HG03097 (cell line): ENCODE data around the gene CREB3L2.
"Not testable (repeated sequence)": the region's sequence is repeated elsewhere in the genome, so short reads cannot be mapped to it uniquely, and the experiment has no call there.

Experiments
- ATAC-seq: cut with Tn5 transposase; IDR thresholded peaks from one replicate; pipeline ENCODE4 v1.9.1; 2021; ENCODE audit not compliant: unreplicated experiment, low FRiP score

CREB3L2 gene

GRCh38 chr7:138015096-138015495 is 13.2 kb upstream of the CREB3L2 start:
- no peak for ATAC-seq

DNA sequence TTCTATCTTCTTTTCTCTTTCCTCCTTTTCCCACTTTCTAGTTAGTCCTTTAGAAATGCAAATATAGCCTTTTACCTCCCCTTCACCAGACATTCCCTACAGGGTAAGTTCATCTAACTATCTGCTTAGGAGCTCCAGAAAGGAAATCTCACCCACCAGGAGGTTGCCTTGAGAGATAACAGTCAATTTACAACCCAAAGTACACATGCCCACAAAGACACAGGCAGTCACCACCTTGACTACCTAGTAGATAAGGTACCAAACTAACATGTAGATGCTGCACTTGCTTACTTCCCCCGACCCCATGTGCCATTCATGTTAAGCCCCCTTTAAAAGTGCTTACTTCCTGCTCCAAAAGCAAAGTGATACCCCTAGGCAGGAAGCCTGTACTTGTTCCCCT is 12.8 kb upstream of the CREB3L2 start:
- ATAC-seq, result no peak

DNA sequence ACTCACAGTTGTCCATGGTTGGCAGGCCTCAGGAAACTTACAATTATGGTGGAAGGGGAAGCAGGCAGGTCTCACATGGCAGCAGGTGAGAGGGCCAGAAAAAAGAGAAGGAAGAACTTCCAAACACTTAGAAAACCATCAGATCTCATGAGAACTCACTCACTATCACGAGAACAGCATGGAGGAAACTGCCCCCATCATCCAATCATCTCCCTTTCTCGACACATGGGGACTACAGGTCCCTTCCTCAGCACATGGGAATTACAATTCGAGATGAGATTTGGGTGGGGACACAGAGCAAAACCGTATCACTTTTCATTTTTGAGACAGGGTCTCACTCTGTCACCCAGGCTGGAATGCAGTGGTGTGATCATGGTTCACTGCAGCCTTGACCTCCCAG is 12.3 kb upstream of the CREB3L2 start:
- ATAC-seq, result not testable (repeated sequence)

- ATAC-seq, result no peak
These were observed 7.4 kb upstream of the CREB3L2 start for GRCh38 chr7:138009350-138009653.

DNA sequence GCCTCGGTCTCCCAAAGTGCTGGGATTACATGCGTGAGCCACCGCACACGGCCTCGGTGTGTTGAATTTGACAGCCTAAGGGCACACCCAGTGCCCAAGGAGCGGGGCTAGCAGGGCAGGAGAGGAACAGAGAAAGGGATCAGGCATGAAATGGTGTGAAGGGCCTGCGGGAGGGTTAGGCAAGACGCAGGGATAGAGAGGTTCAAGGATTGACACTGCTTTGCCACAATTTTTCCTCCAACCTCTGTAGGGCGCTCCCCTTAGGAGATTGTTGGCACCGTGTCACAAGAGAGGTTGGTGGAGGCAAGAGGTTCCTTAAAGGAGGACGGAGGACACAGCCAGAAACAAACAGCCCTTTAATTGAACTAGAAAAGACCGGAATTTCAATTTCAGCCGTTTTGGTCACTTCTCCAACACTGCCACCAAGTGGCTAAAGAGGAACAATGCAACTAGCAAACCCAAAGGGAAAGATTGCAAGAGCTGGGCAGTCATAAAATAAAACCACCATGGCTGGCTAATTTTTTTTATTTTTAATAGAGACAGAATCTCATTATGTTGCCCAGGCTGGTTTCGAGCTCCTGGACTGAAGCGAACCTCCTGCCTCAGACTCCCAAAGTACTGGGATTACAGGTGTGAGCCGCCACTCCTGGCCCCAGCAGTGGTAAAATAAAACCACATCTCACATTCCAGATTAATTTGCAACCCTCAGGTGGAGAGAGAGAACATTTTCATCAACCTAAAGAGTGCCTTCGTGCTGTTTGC is 6.9 kb upstream of the CREB3L2 start:
- ATAC-seq, result no peak

DNA sequence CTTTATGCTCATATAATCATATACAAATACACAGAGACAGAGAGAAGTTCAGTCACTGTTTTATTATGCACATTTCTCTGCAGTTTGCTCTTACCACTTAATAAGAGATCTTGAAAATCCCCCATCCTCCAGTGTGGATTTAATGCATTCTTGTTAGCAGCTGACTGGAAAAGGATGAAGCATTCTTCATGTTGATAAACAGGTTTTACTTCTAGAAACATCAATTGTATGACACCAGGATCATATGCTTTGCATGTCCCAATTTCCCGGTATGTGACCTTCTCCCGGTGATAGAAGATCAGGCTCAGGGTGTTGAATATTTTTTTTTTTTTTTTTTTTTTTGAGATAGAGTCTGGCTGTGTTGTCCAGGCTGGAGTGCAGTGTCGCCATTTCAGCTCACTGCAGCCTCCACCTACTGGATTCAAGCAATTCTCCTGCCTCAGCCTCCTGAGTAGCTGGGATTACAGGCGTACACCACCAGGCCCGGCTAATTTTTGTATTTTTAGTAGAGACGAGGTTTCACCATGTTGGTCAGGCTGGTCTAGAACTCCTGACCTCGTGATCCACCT is 6.2 kb upstream of the CREB3L2 start:
- ATAC-seq, result no peak

DNA sequence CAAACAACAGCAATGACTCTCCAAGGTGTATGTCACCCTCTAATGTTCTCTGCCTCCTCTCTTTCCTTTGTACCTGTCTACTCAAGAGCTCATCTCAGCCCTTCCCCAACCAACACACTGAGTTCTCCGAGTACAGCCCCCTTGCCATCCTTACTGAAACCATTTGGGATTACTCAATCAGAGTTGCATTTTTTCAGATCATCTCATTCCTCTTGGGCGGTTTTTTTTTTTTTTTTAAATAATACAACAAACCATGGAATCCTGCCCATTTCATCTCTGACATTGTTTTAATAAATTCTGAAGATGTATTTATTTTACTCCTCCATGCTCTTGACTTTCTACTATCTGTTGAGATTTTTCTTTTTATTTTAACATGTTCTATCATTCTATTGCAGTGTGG is 4.2 kb upstream of the CREB3L2 start:
- ATAC-seq, result no peak

DNA sequence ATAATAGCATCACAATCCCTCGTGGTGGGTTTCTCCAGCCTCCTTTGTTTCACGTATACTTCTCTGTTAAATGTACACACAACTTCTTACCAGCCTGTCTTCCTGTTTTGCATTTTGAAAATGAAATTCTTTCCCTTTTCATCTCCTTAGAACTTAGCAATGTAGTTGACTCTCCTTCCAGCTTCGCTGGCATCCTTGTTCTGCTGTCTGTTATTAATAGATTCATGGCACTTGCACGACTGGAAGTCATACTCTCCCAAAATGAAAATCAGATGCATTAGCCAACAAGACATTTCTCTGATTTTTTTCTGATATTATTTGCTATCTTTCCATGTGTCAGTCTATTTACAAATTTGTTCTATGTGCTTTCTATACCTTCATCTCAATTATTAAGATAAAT is 3.0 kb upstream of the CREB3L2 start:
- no peak for ATAC-seq

DNA sequence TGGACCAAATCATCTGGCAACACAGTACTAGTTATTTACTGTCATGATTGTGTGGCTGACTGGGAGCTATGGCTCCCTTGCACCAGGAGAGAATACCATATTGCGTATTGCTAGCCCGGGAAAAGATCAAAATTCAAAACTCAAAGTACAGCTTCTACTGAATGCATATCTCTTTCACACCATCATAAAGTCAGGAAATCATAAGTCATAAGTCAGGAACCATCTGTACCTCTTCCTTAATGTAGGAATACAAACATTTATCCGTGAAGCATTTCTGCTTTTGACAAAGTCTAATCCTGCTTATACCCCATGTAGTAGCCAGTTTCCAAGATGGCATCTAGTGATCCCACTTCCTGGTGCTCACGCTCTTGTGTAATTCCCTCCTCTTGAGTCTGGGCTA is 2.2 kb upstream of the CREB3L2 start:
- ATAC-seq, result no peak

DNA sequence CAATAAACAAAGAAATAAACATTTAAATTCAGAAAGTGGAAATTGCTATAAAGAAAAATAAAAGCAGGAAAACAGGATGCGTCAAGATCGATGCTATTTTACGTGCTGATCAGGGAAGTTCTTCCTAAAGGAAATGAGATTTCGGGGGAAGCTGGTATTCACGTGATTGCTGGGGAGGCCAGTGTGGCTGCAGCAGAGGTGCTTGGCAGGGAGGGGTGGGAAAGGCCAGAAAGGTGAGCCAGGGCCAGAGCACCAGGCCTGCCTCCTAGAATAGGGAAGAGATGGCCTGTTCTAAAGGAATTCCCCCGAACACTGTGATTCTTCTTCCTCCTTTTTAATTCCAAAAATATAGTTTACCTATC is 923 bp upstream of the CREB3L2 start:
- ATAC-seq, result no peak

DNA sequence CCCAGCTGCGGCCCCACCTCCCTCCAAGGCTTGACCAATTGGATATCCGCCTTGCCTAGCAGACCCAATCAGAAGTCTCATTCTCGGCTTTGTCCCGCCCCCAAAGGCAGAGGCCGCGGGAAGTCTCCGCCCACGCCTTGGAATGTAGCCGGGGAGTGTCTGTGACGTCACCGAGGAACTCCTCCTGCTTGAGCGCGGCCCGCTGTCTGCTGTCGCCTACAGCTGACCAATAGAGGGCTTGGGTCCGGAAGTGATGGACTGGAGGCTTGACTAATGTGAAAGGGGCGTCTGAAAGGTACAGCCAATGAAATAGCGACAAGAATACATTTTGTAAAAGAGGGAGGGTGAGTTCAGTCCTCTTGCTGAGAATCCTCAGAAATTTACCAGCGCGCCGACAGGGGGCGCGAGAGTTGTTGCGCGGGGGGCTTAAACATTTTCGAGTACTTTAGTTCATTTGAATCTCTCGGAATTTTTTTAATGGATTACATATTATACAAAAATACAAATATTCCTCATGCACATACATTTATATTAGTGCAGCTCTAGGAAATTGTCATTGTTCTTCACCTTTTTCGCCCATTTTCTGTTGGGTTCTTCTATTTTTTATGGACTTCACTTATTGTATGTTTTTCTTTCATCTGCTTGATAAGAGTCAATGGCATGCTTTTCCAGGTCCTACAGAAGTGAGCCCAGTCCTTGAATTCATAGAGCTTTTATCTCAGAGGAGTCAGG is 376 bp upstream of the CREB3L2 start:
- ATAC-seq, result peak; percentile 98

DNA sequence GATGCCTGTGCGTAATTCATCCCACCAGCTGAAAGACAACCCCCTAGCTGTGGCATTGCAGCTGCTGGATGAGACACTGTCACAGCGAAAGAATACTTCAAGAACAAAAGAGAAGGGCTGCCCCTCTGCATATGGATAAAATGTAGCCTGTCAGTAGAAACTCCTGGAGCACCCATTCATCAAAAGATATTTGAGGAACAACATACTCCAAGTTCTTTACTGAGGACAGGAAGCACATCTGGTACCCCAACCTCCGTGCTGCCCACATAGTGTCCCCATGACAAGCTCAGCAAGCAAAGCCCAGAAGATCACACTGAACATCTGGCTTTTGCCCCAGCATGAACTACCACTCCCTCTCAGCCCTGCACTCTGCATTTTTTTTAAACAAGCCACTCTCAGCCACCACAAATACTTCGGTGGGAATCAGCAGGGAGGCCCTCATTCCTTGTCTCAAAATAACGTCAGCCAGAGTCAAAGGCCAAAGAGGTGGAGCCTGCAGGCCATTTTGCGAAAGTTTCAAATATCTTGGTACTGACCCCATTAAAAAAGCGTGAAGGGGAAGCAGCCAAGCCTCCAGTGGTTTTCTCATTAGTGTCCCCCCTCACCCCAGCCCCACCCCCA is 1.7 kb downstream of the CREB3L2 start:
- no peak for ATAC-seq

DNA sequence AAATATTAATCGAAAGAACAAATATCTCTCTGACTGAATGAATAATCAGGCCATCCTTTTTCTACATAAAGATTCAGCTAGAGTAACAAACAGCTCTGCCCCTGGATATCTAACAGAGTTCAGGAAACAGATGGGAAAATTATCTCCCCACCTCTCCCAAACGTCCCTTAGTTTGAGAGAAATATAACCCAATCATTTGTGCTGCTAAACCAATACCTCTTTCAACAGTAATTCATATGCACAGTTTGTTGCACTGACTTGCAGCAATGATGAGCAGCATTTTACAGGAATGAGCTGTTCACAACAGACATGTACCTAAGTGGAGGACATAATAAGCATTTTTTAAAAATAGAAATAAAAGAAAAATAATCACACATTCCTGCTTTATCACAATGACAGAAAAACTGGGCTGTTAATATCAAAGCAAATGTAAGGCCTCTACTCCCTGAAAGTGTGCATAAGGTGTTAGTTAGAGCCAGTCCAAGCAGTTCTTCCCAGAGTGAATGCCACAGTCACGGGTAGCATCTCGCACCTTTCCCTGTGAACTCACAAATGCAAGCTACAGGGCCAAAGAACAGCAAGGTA is 2.3 kb downstream of the CREB3L2 start:
- no peak for ATAC-seq

DNA sequence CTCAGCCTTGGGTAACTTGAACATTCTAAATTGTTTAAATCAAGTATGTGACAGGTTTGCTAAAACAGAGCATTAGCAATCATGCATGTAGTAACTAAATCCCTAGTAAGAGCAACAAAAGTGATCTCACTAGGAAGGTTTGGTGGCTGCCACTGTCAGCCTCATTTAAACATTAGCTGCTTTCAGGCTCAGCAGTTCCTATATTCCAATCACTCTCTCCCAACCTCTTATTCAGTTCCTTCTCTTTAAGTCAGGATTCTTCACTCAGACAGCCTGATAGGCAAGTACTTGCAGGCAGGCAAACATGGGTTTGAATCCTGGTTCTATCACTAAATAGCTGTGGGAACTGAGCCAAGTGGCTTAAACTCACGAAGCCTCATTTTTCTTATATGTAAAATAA is 3.6 kb downstream of the CREB3L2 start:
- no peak for ATAC-seq

GRCh38 chr7:137996871-137997270 is 5.0 kb downstream of the CREB3L2 start:
- no peak for ATAC-seq

DNA sequence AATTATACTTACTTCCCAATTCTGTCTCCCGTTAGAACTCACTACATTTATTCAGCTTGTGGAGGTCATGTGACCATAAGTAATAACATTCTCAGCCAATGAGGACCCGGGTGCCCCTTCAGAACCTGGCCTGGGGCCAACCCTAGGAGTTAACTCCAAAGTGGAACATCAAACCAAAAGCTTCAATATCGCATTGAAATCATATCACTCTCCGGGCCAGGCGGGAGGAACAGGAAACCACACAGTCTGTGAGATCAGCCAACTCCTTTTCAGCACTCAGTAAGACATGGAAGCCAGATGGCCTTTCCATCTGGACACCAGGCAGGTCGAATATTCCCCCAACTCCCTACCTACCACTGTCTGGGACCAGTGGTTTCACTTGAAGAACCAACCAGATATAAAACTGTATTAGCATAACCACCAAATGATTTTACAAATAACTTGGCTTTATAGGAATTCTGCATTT is 5.5 kb downstream of the CREB3L2 start:
- ATAC-seq, result no peak

GRCh38 chr7:137994216-137994615 is 7.7 kb downstream of the CREB3L2 start:
- ATAC-seq, result no peak

GRCh38 chr7:137993395-137993743 is 8.5 kb downstream of the CREB3L2 start:
- no peak for ATAC-seq

DNA sequence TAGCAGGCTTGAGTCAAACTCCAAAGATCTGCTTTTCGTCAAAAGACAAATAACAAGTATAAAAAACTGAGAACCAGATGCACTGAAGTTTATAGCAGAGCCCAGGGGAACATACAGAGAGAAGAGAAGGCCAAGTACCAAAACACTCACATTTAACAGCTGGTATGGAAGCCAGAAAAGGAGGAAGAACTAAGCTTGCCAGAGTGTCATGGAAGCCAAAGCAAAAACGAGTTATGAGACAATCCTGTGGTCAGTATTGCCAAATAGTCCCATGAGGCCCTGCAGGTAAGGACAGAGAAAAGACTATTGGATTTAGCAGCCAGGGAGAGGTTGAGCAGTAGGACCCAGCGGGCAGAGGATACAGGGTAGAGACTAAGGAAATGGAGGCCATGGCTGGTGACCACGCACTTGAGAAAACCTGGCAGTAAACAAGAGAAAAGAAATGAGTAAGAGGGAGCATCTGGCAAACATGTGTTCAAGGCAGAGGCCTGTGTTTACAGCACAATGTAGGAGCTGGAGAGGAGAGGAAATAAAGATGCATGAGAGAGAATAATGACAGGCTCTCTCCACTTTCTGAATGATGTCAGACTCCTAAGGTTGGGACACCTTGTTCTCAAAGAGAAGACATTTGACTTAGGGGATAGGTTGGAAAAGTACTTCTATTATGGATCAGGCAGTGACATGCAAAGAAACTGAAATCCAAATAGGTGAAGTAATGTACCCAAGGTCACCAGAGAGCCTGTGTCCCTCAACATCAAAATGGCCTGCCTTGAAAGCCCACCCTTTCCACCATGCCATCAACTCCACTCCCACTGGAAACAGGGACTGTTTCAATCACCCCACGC is 9.1 kb downstream of the CREB3L2 start:
- ATAC-seq, result peak; percentile 43

DNA sequence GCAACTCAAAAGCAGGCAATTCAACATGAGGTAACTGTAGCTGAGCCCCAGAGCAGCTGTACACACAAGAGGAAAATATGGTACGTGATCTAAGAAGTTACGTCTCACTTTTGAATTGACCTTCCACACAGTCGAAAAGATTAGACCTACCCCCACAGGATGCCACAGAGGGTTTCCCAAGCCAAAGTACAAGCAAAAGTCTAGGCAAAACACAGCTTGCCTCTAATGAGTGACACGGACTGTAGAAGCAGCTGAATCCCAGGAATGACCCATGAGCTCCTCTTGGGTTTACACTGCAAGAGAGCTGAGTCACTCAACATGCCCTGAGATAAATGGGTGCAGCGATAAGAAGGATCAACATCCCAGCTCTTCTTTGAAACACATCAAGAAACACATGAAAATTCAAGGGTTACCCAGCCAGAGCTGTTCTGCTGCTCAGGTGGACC is 9.8 kb downstream of the CREB3L2 start:
- ATAC-seq, result no peak
